Ovary (tissue), 9 donors: ENCODE measurements around the gene SLC25A30. TPM values are rescaled to one million over a fixed set of nuclear protein-coding genes. Genes with fewer than 3 reads are reported as not detected.

Source experiments
- DNase-seq, 5 donors: peaks; one replicate each; pipeline ENCODE4 v3.0.0-alpha.2; 2019 to 2020
- H3K27ac ChIP-seq, 2 donors: fragments of 200-600 bp; one replicate each; pipeline versions ENCODE4 v1.5.1 to v1.8.0; 2019 to 2022
- H3K27me3 ChIP-seq: fragments of 200-600 bp; one replicate; pipeline ENCODE4 v1.8.0; 2022
- H3K36me3 ChIP-seq: fragments of 200-600 bp; sonication (generic); one replicate; pipeline ENCODE4 v1.5.1; 2019
- H3K4me1 ChIP-seq: one replicate; pipeline ENCODE4 v1.8.1; 2013; ENCODE audit warnings: mild to moderate bottlenecking, moderate library complexity; ENCODE audit not compliant: insufficient read depth
- H3K4me3 ChIP-seq: fragments of 200-600 bp; sonication (generic); one replicate; pipeline ENCODE4 v1.5.1; 2017
- H3K9me3 ChIP-seq, 2 donors: fragments of 200-600 bp in 1 of 2; sonication (generic) in 1 of 2; one replicate each; pipeline versions ENCODE4 v1.5.1 to v1.8.1; 2013 to 2019; ENCODE audit warnings: mild to moderate bottlenecking in 1 of 2, moderate library complexity in 1 of 2
- EP300 ChIP-seq: sonication (generic); formaldehyde crosslinking; IDR thresholded peaks from one replicate; pipeline ENCODE4 v1.6.1; 2017; ENCODE audit warnings: antibody characterized with exemption
- POLR2A ChIP-seq: fragments of 450-650 bp; IDR thresholded peaks from one replicate; pipeline ENCODE4 v1.6.1; 2017; ENCODE audit warnings: antibody characterized with exemption, mild to moderate bottlenecking, moderate library complexity
- WGBS, 3 donors: extraction: QIAGEN DNeasy Blood & Tissue Kit in 1 of 3; methylation state at CpG; one replicate each; pipeline versions ENCODE4 v1.1.5 to v1.1.7; 2013 to 2017; 5-methylcytosine and 5-hydroxymethylcytosine counted together
- intact Hi-C, 4 donors: fragments of 100-400 bp; cut with DNase I; formaldehyde crosslinking; loops; one replicate each; pipeline versions ENCODE4 v1.11.0 to v1.15.1; 2022 to 2023
- polyA plus RNA-seq, 2 donors: library from polyadenylated mRNA; stranded (reverse); fragments of 200-250 nt in 1 of 2; fragments of 350-450 nt in 1 of 2; fragmentation: Illumina TruSeq in 1 of 2; extraction: RNeasy Lipid Tissue Mini Kit (QIAGEN cat#74804) in 1 of 2; gene quantifications; one replicate each; pipeline ENCODE4 v1.2.3, GENCODE V29; 2013 to 2014
- total RNA-seq, 7 donors: library from RNA; depleted of rRNA in 2 of 7; stranded (reverse); fragments of >200 nt in 2 of 7; fragmentation: NEBNext Ultra II Directional in 3 of 7; extraction: Animal tissue kit (Norgen Biotek cat#: 25700) in 3 of 7; gene quantifications; one replicate each; pipeline versions ENCODE4 v1.1.0 to v1.2.4, GENCODE V29; 2016 to 2023
- TF ChIP-seq, protein P1 (sequence below), 3 donors: fragments of 450-650 bp in 2 of 3; fragments of 200-600 bp in 1 of 3; IDR thresholded peaks; one replicate each; pipeline versions ENCODE4 v1.5.1 to v1.8.0; 2016 to 2022; ENCODE audit warnings: antibody characterized with exemption in 3 of 3, mild to moderate bottlenecking in 1 of 3
- donor health status: DM: no; HTN: no; CAD: no; lungs with moderate emphysema.
- donor health status: DM: no; HTN: no; CAD: no.
- donor health status: Bipolar disorder and iron deficiency.
- donor health status: DM: yes; HTN: yes; CAD: no.
- donor health status: DM: no; HTN: no; CAD: no.
- donor health status: DM: yes; HTN: yes; CAD: no.

The SLC25A30 gene
- total and polyA plus RNA-seq, 9 donors = 10.7 to 33.4 (median 22.8) TPM

DNA sequence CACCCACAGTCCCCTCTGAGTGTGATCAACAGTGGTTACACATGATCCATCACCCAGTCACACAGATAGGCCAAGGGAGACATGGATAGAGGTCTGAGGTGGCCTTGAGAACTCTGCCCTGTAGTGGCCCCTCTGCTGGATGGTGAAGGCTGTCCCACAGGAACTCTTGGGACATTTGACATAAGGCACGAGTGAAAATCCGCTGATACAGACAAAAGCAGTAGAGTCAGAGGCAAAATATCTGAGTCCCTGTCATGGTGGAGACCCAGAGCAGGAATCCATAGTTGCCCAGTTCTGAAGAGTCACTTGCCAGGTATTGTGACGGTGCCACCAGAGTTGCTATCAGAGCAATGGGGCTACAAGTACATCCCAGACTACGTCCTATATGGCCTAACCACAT is 18.8 kb upstream of the SLC25A30 start:
- intact Hi-C loops = no loop called here
- WGBS, 3 donors = 91 to 96% (median 93%) methylated on average over 4 of the region's 4 CpGs

DNA sequence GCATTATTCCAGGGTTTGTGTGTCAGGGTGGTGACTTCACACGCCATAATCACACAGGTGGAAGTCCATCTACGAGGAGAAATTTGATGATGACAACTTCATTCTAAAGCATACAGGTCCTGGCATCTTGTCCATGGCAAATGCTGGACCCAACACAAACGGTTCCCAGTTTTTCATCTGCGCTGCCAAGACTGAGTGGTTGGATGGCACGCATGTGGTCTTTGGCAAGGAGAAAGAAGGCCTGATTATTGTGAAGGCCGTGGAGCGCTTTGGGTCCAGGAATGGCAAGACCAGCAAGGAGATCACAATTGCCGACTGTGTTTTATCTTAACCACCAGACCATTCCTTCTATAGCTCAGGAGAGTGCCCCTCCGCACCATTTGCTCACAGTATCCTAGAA is 18.2 kb upstream of the SLC25A30 start:
- intact Hi-C loops = no loop called here
- no peaks in the 10 kb centered on the region for H3K27me3 ChIP-seq
- H3K27ac ChIP-seq = no peak overlapping the region
- no peaks in the 10 kb centered on the region for H3K36me3 ChIP-seq
- H3K4me1 ChIP-seq = peaks cover 3% of the 10 kb centered on the region
- H3K9me3 ChIP-seq = no peaks in the 10 kb centered on the region
- WGBS, 3 donors = 91 to 97% (median 93%) methylated on average over 9 of the region's 9 CpGs
- H3K4me3 ChIP-seq = no peak overlapping the region
- TF ChIP-seq, protein P1, sequence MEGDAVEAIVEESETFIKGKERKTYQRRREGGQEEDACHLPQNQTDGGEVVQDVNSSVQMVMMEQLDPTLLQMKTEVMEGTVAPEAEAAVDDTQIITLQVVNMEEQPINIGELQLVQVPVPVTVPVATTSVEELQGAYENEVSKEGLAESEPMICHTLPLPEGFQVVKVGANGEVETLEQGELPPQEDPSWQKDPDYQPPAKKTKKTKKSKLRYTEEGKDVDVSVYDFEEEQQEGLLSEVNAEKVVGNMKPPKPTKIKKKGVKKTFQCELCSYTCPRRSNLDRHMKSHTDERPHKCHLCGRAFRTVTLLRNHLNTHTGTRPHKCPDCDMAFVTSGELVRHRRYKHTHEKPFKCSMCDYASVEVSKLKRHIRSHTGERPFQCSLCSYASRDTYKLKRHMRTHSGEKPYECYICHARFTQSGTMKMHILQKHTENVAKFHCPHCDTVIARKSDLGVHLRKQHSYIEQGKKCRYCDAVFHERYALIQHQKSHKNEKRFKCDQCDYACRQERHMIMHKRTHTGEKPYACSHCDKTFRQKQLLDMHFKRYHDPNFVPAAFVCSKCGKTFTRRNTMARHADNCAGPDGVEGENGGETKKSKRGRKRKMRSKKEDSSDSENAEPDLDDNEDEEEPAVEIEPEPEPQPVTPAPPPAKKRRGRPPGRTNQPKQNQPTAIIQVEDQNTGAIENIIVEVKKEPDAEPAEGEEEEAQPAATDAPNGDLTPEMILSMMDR (IDR thresholded peaks at IDR 0.05) = no peak
- TF ChIP-seq POLR2A (no peak), EP300 (no peak)
- DNase-seq = no peak

More for the DNA sequence above, 18.8 kb upstream of the SLC25A30 start:
- no peak for DNase-seq
- Histone ChIP-seq H3K36me3 (no peaks in the 10 kb centered on the region), H3K4me3 (no peak overlapping the region), H3K4me1 (peaks cover 4% of the 10 kb centered on the region), H3K27me3 (no peaks in the 10 kb centered on the region), H3K9me3 (no peaks in the 10 kb centered on the region), H3K27ac (no peak overlapping the region)
- TF ChIP-seq, protein P1 (IDR thresholded peaks at IDR 0.05) = no peak

DNA sequence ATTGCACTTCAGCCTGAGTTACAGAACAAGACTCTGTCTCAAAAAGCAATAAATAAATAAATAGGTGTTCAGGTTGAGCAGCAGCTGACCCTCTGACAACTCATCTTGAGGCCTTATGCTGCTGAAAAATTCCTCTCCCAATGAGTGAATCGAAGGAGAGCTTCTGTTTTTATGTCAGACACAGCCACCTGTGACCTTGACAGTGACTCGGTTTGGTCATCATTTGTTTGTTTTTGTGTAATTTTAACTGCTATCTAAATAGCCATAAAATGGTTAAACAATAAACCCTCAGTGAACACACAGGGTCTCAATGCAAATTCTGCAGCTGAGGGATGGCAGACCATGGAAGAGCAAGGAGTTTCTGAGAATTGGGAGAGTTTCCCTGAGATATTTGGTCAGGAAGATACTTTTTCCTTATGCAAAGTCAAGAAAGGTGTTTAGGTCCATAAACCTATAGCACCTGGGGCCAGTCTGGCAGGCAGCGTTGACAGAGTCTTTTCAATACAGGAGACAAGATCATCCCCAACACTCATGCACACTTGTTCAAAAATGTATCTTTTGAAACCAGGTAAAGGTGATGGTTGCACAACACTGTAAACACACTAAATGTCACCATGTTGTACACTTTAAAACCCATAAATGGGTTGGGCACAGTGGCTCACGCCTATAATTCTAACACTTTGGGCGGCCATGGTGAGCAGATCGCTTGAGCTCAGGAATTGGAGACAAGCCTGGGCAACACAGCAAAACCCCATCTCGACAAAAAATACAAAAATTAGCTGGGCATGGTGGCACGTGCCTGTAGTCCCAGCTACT is 16.6 kb upstream of the SLC25A30 start:
- H3K36me3 ChIP-seq = no peaks in the 10 kb centered on the region
- H3K27me3 ChIP-seq = no peaks in the 10 kb centered on the region
- H3K4me3 ChIP-seq = no peak overlapping the region
- TF ChIP-seq, protein P1 (IDR thresholded peaks at IDR 0.05) = no peak
- TF ChIP-seq EP300 = no peak
- TF ChIP-seq POLR2A = no peak
- intact Hi-C loops = no loop called here
- H3K4me1 ChIP-seq = no peaks in the 10 kb centered on the region
- no peak overlapping the region for H3K27ac ChIP-seq
- H3K9me3 ChIP-seq = no peaks in the 10 kb centered on the region
- DNase-seq = no peak
- WGBS, 3 donors = 80 to 86% (median 83%) methylated on average over 8 of the region's 8 CpGs

DNA sequence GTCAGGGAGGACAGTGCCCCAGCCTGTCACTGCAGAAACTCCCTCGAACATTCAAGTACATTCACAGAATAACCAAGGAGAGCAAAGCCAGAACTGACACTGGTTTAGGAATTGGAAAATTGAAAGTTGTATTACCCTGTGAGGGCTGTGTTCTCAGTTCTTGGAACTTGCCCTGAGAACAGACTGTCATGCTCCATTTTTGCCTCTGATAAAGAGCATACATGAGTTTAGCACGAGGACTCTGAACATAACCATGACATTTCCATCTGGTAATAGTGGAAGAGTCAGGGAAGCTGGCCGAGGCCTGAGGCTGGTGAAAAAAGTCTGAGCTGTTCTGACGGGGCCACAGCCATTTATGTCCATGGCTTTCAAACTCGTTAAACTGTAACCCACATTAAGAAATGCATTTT is 15.2 kb upstream of the SLC25A30 start:
- TF ChIP-seq EP300 = no peak
- TF ChIP-seq, protein P1 (IDR thresholded peaks at IDR 0.05) = no peak
- no peak for TF ChIP-seq POLR2A
- intact Hi-C loops = no loop called here
- H3K4me3 ChIP-seq = no peak overlapping the region
- no peaks in the 10 kb centered on the region for H3K9me3 ChIP-seq
- H3K4me1 ChIP-seq = no peaks in the 10 kb centered on the region
- WGBS, 3 donors = 62 to 68% (median 67%) methylated on average over 5 of the region's 5 CpGs
- H3K27me3 ChIP-seq = no peaks in the 10 kb centered on the region
- no peaks in the 10 kb centered on the region for H3K36me3 ChIP-seq
- no peak for DNase-seq
- H3K27ac ChIP-seq = peak overlapping the region in 1 of 2 donors; percentile 20
